GM12878 (cell line): ENCODE data around the gene PGC. TPM values are rescaled to one million over a fixed set of nuclear protein-coding genes. Genes with fewer than 3 reads are reported as not detected.
A peak's percentile ranks its signal among the peaks of the same experiment; 100 is the strongest.

Experiments used
- ATAC-seq: fragments of 200-7000 bp; cut with Tn5 transposase; 3 replicates; pipeline ENCODE4 v1.9.1; 2020; ENCODE audit warnings: mild to moderate bottlenecking, moderate library complexity
- BruUV-seq: library from RNA; stranded (reverse); fragments of 400-500 nt; replicated peaks from 2 replicates; lab custom pipeline; 2021; lab: Mats Ljungman, UMichigan
- CTCF ChIA-PET: fragments of 300-600 bp; sonication (Branson Sonifier 250); formaldehyde crosslinking; extraction: SDS; loops from one replicate; lab custom pipeline; 2021; ENCODE audit warnings: inconsistent platforms; lab: Yijun Ruan, JAX
- POLR2A ChIA-PET: fragments of 350-600 bp; formaldehyde crosslinking; extraction: SDS; loops from one replicate; lab custom pipeline; 2021; ENCODE audit warnings: inconsistent platforms; lab: Charles Lee
- RAD21 ChIA-PET: fragments of 300-600 bp; sonication (Branson Sonifier 250); formaldehyde crosslinking; loops from one replicate; lab custom pipeline; 2023; ENCODE audit warnings: antibody characterized with exemption; ENCODE audit not compliant: unreplicated experiment; lab: Charles Lee
- SMC1A ChIA-PET: fragments of 300-600 bp; sonication (Branson Sonifier 250); formaldehyde crosslinking; loops from one replicate; lab custom pipeline; 2023; ENCODE audit not compliant: unreplicated experiment, uncharacterized antibody; lab: Charles Lee
- DNase-seq: peaks from one replicate; pipeline ENCODE4 v3.0.0-alpha.2; 2011; ENCODE audit warnings: low read depth, low spot score
- FAIRE-seq: peaks from 3 replicates; lab custom pipeline; 2011; peaks lifted over from hg19 to GRCh38; lab: Jason Lieb, UNC
- H2AFZ ChIP-seq: 2 replicates; pipeline ENCODE4 v1.6.0; 2011; ENCODE audit warnings: low read depth, low read length, control low read depth; ENCODE audit not compliant: control insufficient read depth
- H3K27ac ChIP-seq: 2 replicates; pipeline ENCODE4 v1.5.1; 2011; ENCODE audit warnings: control low read depth; ENCODE audit not compliant: control insufficient read depth, insufficient read depth
- H3K27me3 ChIP-seq, 2 experiments: replicated peaks in 1 of 2; 2 replicates each; pipeline versions ENCODE4 v1.6.0 to v1.6.1; 2011; ENCODE audit warnings: low read length in 1 of 2; ENCODE audit not compliant: control insufficient read depth in 2 of 2, insufficient read depth in 2 of 2
- H3K36me3 ChIP-seq, 2 experiments: 2 replicates each; pipeline ENCODE4 v1.5.1; 2011; ENCODE audit warnings: low read length in 1 of 2; ENCODE audit not compliant: control insufficient read depth in 2 of 2, insufficient read depth in 2 of 2
- H3K4me1 ChIP-seq: 2 replicates; pipeline ENCODE4 v1.6.1; 2011; ENCODE audit warnings: mild to moderate bottlenecking, low read length, moderate library complexity, mixed read lengths; ENCODE audit not compliant: control insufficient read depth, insufficient read depth
- H3K4me2 ChIP-seq: 2 replicates; pipeline ENCODE4 v1.6.0; 2011; ENCODE audit warnings: control low read depth; ENCODE audit not compliant: control insufficient read depth, insufficient read depth
- H3K4me3 ChIP-seq: fragments of 200-600 bp; sonication (generic); 2 replicates; pipeline ENCODE4 v1.5.1; 2016
- H3K79me2 ChIP-seq: 2 replicates; pipeline ENCODE4 v1.6.0; 2011; ENCODE audit warnings: low read length; ENCODE audit not compliant: control insufficient read depth, insufficient read depth
- H3K9ac ChIP-seq: 2 replicates; pipeline ENCODE4 v1.8.0; 2011; ENCODE audit warnings: low read length, control low read depth, mixed read lengths; ENCODE audit not compliant: control insufficient read depth, insufficient read depth
- H3K9me3 ChIP-seq: replicated peaks from 3 replicates; pipeline ENCODE4 v1.5.1; 2011; ENCODE audit warnings: mild to moderate bottlenecking, low read length; ENCODE audit not compliant: control insufficient read depth, insufficient read depth
- H4K20me1 ChIP-seq: 2 replicates; pipeline ENCODE4 v1.6.0; 2011; ENCODE audit not compliant: control insufficient read depth, insufficient read depth
- CREB1 ChIP-seq: IDR thresholded peaks from 2 replicates; pipeline ENCODE4 v1.6.1; 2012; ENCODE audit warnings: low read depth, mild to moderate bottlenecking, inconsistent platforms
- NR2F1 ChIP-seq: fragments of 450-650 bp; conservative IDR thresholded peaks from 2 replicates; pipeline ENCODE4 v1.6.1; 2017; ENCODE audit warnings: mild to moderate bottlenecking
- RELA ChIP-seq: fragments of 450-650 bp; IDR thresholded peaks from 2 replicates; pipeline ENCODE4 v1.8.0; 2014; ENCODE audit warnings: borderline replicate concordance; ENCODE audit not compliant: partially characterized antibody
- SIN3A ChIP-seq: IDR thresholded peaks from 2 replicates; pipeline ENCODE4 v1.6.1; 2012; ENCODE audit warnings: low read depth, low read length, improper control_type of control experiment
- SMAD5 ChIP-seq: IDR thresholded peaks from 2 replicates; pipeline ENCODE4 v1.6.1; 2016; ENCODE audit warnings: antibody characterized with exemption, low read depth
- SUZ12 ChIP-seq: fragments of 200-600 bp; sonication (generic); IDR thresholded peaks from one replicate; pipeline ENCODE4 v1.6.1; 2018; ENCODE audit warnings: antibody characterized with exemption, mild to moderate bottlenecking; ENCODE audit not compliant: unreplicated experiment
- YBX1 ChIP-seq: fragments of 450-650 bp; IDR thresholded peaks from 2 replicates; pipeline ENCODE4 v1.6.1; 2016; ENCODE audit warnings: antibody characterized with exemption
- WGBS: methylation state at CpG from one replicate; pipeline ENCODE4 v1.1.6; 2016; ENCODE audit warnings: low lambda C conversion rate; ENCODE audit not compliant: insufficient replicate concordance, insufficient coverage; ENCODE audit errors: missing lambda C conversion rate; 5-methylcytosine and 5-hydroxymethylcytosine counted together
- in situ Hi-C: fragments of 300-500 bp; cut with MboI; formaldehyde crosslinking; loops from 9 replicates; pipeline ENCODE4 v1.14.3; 2018; ENCODE audit warnings: mixed read lengths
- intact Hi-C: fragments of 100-400 bp; cut with micrococcal nuclease; formaldehyde crosslinking; loops from one replicate; pipeline ENCODE4 v1.14.2; 2022; ENCODE audit not compliant: unreplicated experiment
- polyA plus RNA-seq, 11 experiments: library from polyadenylated mRNA; depleted of rRNA in 4 of 11; unstranded in 6 of 11; stranded (reverse) in 5 of 11; fragments of >200 nt; fragmentation: Nextera tagmentation in 4 of 11; fragmentation: Illumina TruSeq in 1 of 11; extraction: Ambion mirVana in 4 of 11; extraction: Trizol in 1 of 11; gene quantifications; 1 replicate in 1 of 11; 2 replicates in 10 of 11; pipeline versions ENCODE4 v1.2.1 to v1.2.3, GENCODE V29; 2011 to 2016; ENCODE audit warnings: inconsistent platforms in 2 of 11, missing spikeins in 2 of 11, low read depth in 1 of 11
- total RNA-seq, 4 experiments: library from RNA; depleted of rRNA in 3 of 4; stranded (reverse); fragments of >200 nt in 3 of 4; fragmentation: Illumina TruSeq in 1 of 4; extraction: Trizol in 1 of 4; gene quantifications; 2 replicates each; pipeline versions ENCODE4 v1.2.1 to v1.2.3, GENCODE V29; 2013 to 2021
- TF ChIP-seq, protein P1 (sequence below): IDR thresholded peaks from 2 replicates; pipeline ENCODE4 v1.6.1; 2011; ENCODE audit warnings: borderline replicate concordance, low read depth, mild to moderate bottlenecking, moderate library complexity, low read length; ENCODE audit not compliant: insufficient read depth, poor library complexity, severe bottlenecking
- TF ChIP-seq, protein P2 (sequence below): fragments of 450-650 bp; IDR thresholded peaks from 2 replicates; pipeline ENCODE4 v1.6.1; 2016; ENCODE audit warnings: mild to moderate bottlenecking
- TF ChIP-seq, protein P3 (sequence below): fragments of 450-650 bp; IDR thresholded peaks from 2 replicates; pipeline ENCODE4 v1.6.1; 2017; ENCODE audit warnings: mild to moderate bottlenecking
- TF ChIP-seq, protein P4 (sequence below): IDR thresholded peaks from 2 replicates; pipeline ENCODE4 v1.6.1; 2012; ENCODE audit warnings: low read length, inconsistent platforms

The PGC gene
- total and polyA plus RNA-seq, 10 of the 15 experiments (the other 5 are each of a cell fraction or from before 2014, with no cell fraction given), result 0.26 TPM; not detected in 9

DNA sequence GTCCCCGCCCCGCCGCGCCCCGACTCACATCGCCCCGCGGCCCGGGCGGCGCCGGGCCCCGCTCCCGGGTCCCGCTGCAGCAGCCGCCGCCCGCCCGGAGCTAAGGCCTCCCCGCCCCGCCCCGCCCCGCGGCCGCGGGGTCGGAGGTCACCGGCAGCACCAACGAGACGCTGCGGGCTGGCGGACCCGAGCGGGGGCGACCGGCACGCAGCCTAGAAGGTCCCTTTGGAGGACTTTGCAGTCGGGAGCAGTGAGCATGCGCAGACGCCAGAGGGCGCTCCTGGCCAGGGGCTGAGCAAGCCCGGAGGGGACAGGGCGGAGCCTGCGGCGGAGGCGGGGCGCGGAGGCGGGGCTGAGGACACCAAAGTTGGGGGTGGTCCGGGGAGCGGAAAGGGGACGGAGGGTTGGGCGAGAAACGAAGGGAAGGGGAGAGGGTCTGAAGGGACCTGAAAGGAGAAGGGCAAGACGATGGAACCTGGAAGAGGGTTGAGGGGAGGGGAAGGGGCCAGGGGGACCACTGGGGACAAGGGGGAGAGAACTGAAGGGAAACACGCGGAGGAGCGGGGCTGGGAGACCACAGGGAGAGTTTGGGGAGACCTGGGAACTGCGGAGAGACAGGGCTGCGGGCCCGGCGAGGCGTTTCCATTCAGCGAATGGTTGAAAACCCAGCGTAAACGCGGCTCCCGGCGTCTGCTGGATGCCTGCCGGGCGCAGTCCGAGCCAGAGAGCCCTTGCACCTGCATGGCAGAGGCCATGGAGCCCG, 32.8 kb upstream of the PGC start, which contains the start of gene FRS3 (continued):
- TF ChIP-seq, protein P1, sequence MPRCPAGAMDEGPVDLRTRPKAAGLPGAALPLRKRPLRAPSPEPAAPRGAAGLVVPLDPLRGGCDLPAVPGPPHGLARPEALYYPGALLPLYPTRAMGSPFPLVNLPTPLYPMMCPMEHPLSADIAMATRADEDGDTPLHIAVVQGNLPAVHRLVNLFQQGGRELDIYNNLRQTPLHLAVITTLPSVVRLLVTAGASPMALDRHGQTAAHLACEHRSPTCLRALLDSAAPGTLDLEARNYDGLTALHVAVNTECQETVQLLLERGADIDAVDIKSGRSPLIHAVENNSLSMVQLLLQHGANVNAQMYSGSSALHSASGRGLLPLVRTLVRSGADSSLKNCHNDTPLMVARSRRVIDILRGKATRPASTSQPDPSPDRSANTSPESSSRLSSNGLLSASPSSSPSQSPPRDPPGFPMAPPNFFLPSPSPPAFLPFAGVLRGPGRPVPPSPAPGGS, result peak; percentile 31
- TF ChIP-seq CREB1 (peak; percentile 71), SMAD5 (no peak; the same call in 1 of the 2 replicates), NR2F1 (peak; percentile 96), YBX1 (no peak)

DNA sequence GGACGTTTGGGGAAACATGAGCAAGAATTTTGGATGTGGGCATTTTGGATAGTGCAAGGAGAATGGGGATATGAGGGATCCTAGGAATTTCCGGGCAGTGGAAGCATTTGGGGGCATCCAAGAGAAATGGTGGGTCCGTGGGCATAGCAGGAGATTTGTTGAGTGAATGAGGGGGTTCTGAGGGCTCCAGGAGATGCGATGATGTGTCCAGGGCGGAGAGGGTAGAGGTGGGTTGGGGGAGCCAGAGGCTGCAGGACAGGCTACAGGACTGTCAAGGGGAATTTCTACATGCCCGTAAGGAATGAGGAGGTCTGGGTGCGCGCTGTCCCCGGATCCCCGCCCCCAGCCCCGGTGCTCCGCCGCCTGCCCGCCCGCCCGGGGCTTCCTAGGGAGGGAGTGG, 32.1 kb upstream of the PGC start:
- no peaks in the 10 kb centered on the region for H4K20me1 ChIP-seq
- H3K4me2 ChIP-seq, result peak overlapping the region; percentile 89
- ChIA-PET CTCF (no interaction called here), RAD21 (interaction anchor here (0.6 to 1.0 kb wide), 5 partner anchors 48 to 267 kb away, joined by 3 to 5 read pairs (median 4); no protein-coding TSS in a partner anchor), SMC1A (interaction anchor here (0.6 kb wide), 1 partner anchor 266 kb away, joined by 3 read pairs; no protein-coding TSS in a partner anchor), POLR2A (no interaction called here)
- H3K9ac ChIP-seq, result peak overlapping the region; percentile 72
- FAIRE-seq, result no peak
- in situ Hi-C loops, result no loop called here
- no peak for DNase-seq
- H3K27ac ChIP-seq, result no peak overlapping the region
- H3K27me3 ChIP-seq, result no peaks in the 10 kb centered on the region
- H3K4me3 ChIP-seq, result peak overlapping the region; percentile 67
- H3K36me3 ChIP-seq, result peaks cover 0 to 3% of the 10 kb centered on the region in 2 experiments; a peak in 1 of 4 replicates
- peaks cover 13% of the 10 kb centered on the region for H3K4me1 ChIP-seq
- intact Hi-C loops, result loop anchor here (5.0 kb wide), 2 partner anchors 72 to 412 kb away; no protein-coding TSS in a partner anchor
- no TSS peak for BruUV-seq
- H3K79me2 ChIP-seq, result no peaks in the 10 kb centered on the region
- peak overlapping the region; percentile 51 for H2AFZ ChIP-seq
- no peaks in the 10 kb centered on the region for H3K9me3 ChIP-seq
- 7% methylated on average over 5 of the region's 16 CpGs for WGBS
- TF ChIP-seq, protein P2, sequence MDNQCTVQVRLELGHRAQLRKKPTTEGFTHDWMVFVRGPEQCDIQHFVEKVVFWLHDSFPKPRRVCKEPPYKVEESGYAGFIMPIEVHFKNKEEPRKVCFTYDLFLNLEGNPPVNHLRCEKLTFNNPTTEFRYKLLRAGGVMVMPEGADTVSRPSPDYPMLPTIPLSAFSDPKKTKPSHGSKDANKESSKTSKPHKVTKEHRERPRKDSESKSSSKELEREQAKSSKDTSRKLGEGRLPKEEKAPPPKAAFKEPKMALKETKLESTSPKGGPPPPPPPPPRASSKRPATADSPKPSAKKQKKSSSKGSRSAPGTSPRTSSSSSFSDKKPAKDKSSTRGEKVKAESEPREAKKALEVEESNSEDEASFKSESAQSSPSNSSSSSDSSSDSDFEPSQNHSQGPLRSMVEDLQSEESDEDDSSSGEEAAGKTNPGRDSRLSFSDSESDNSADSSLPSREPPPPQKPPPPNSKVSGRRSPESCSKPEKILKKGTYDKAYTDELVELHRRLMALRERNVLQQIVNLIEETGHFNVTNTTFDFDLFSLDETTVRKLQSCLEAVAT, result no peak
- TF ChIP-seq, protein P3, sequence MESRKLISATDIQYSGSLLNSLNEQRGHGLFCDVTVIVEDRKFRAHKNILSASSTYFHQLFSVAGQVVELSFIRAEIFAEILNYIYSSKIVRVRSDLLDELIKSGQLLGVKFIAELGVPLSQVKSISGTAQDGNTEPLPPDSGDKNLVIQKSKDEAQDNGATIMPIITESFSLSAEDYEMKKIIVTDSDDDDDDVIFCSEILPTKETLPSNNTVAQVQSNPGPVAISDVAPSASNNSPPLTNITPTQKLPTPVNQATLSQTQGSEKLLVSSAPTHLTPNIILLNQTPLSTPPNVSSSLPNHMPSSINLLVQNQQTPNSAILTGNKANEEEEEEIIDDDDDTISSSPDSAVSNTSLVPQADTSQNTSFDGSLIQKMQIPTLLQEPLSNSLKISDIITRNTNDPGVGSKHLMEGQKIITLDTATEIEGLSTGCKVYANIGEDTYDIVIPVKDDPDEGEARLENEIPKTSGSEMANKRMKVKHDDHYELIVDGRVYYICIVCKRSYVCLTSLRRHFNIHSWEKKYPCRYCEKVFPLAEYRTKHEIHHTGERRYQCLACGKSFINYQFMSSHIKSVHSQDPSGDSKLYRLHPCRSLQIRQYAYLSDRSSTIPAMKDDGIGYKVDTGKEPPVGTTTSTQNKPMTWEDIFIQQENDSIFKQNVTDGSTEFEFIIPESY, result no peak
- TF ChIP-seq RELA (no peak), SIN3A (no peak), SUZ12 (no peak)
- TF ChIP-seq, protein P4, sequence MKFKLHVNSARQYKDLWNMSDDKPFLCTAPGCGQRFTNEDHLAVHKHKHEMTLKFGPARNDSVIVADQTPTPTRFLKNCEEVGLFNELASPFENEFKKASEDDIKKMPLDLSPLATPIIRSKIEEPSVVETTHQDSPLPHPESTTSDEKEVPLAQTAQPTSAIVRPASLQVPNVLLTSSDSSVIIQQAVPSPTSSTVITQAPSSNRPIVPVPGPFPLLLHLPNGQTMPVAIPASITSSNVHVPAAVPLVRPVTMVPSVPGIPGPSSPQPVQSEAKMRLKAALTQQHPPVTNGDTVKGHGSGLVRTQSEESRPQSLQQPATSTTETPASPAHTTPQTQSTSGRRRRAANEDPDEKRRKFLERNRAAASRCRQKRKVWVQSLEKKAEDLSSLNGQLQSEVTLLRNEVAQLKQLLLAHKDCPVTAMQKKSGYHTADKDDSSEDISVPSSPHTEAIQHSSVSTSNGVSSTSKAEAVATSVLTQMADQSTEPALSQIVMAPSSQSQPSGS, result no peak
- ATAC-seq, result no peak
